Kidney epithelial cell (primary cell): ENCODE data around the gene TCF15. TPM values are rescaled to one million over a fixed set of nuclear protein-coding genes. Genes with fewer than 3 reads are reported as not detected.

ENCODE experiments used
- DNase-seq: peaks from one replicate; pipeline ENCODE4 v3.0.0-alpha.2; 2010; ENCODE audit warnings: low read depth
- H3K27me3 ChIP-seq: 2 replicates; pipeline ENCODE4 v1.6.0; 2011; ENCODE audit warnings: low read length; ENCODE audit not compliant: control insufficient read depth, insufficient read depth
- H3K36me3 ChIP-seq: 2 replicates; pipeline ENCODE4 v1.5.1; 2011; ENCODE audit warnings: low read length; ENCODE audit not compliant: control insufficient read depth, insufficient read depth
- H3K4me3 ChIP-seq: 2 replicates; pipeline ENCODE4 v1.5.1; 2011; ENCODE audit warnings: low read depth, mild to moderate bottlenecking, control low read depth, low read length
- total RNA-seq: library from RNA; depleted of rRNA; stranded (reverse); fragments of >200 nt; gene quantifications from 2 replicates; pipeline ENCODE4 v1.2.3, GENCODE V29; 2015
- TF ChIP-seq, protein P1 (sequence below): IDR thresholded peaks from 2 replicates; pipeline ENCODE4 v1.5.1; 2011; ENCODE audit warnings: mild to moderate bottlenecking, moderate library complexity, low read length, control low read depth, inconsistent platforms; ENCODE audit not compliant: insufficient read depth, poor library complexity, severe bottlenecking

Gene TCF15
- total RNA-seq, 1 donor from 2014 or later: 1.5 TPM

DNA sequence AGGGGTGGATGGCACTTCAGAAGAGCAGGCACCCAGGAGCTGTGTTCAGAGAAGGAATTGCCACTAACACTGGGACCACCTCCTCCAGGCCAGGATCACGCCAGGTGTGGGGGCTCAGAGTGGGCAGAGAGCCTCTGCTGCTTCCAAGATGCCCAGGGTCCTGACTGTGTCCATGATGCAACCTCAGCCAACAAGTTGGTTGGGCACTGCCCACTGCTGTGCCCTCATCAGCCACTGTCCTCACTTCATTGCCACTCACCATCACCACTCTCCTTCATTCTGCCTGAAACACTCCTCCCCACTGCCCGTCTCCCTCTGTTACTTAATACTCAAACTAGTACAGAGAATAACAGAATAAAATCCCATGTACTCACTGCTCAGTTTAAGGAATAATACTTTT lies 16.5 kb upstream of the TCF15 start:
- TF ChIP-seq, protein P1, sequence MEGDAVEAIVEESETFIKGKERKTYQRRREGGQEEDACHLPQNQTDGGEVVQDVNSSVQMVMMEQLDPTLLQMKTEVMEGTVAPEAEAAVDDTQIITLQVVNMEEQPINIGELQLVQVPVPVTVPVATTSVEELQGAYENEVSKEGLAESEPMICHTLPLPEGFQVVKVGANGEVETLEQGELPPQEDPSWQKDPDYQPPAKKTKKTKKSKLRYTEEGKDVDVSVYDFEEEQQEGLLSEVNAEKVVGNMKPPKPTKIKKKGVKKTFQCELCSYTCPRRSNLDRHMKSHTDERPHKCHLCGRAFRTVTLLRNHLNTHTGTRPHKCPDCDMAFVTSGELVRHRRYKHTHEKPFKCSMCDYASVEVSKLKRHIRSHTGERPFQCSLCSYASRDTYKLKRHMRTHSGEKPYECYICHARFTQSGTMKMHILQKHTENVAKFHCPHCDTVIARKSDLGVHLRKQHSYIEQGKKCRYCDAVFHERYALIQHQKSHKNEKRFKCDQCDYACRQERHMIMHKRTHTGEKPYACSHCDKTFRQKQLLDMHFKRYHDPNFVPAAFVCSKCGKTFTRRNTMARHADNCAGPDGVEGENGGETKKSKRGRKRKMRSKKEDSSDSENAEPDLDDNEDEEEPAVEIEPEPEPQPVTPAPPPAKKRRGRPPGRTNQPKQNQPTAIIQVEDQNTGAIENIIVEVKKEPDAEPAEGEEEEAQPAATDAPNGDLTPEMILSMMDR: no peak
- H3K4me3 ChIP-seq: no peak overlapping the region
- no peak for DNase-seq
- H3K36me3 ChIP-seq: no peaks in the 10 kb centered on the region
- H3K27me3 ChIP-seq: peaks cover 3% of the 10 kb centered on the region

DNA sequence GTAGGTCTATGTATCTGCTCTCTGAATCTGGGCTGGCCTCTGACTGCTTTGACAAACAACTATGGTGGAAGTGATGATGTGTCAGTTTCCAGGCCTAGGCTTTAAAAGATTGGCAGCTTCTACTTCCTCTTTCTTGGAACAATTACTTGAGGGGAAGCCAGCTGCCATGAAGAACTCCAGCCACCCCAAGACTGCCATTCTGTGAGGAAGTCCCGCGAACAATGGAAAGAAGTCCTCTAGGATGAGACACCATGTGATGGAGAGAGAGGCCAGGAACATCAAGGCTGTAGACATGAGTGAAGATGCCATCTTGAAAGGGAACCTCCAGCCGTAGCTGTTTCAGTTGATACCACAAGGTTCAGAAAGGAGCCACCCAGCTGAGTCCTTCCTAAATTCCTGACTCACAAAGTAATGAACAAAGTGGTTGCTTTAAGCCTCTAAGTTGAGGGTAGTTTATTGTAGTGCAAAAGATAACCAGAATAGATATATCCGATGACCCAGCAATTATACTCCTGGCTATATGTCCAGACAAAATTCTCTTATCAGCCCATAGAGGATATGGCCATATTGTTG lies 15.3 kb upstream of the TCF15 start:
- TF ChIP-seq, protein P1: no peak
- no peak overlapping the region for H3K4me3 ChIP-seq
- no peaks in the 10 kb centered on the region for H3K36me3 ChIP-seq
- peaks cover 3% of the 10 kb centered on the region for H3K27me3 ChIP-seq
- DNase-seq: no peak

DNA sequence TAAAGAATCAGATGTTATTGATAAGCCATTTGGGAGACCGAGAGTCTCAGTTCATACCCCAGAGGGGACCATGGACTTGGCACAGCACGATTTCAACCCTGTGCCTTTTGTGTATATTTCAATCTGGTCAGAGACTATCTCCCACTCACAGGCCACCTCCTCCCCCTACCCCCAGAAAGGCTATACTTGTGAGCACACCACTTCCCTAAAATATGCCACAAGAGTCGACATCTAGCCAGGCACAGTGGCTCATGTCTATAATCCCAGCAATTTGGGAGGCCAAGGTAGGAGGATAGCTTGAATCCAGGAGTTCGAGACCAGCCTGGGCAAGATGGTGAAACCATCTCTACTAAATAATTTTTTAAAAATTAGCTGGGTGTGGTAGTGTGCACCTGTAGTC lies 13.6 kb upstream of the TCF15 start:
- TF ChIP-seq, protein P1: no peak
- Histone ChIP-seq H3K27me3 (peaks cover 8% of the 10 kb centered on the region), H3K36me3 (no peaks in the 10 kb centered on the region), H3K4me3 (no peak overlapping the region)
- no peak for DNase-seq

- TF ChIP-seq, protein P1: no peak
- Histone ChIP-seq H3K4me3 (no peak overlapping the region), H3K27me3 (peaks cover 8% of the 10 kb centered on the region), H3K36me3 (no peaks in the 10 kb centered on the region)
- no peak for DNase-seq
Measured at GRCh38 chr20:623021-623420, 12.9 kb upstream of the TCF15 start.

- Histone ChIP-seq H3K27me3 (peaks cover 8% of the 10 kb centered on the region), H3K36me3 (no peaks in the 10 kb centered on the region), H3K4me3 (no peak overlapping the region)
- no peak for DNase-seq
- TF ChIP-seq, protein P1: no peak
Measured at GRCh38 chr20:622161-622560, 12.1 kb upstream of the TCF15 start.

DNA sequence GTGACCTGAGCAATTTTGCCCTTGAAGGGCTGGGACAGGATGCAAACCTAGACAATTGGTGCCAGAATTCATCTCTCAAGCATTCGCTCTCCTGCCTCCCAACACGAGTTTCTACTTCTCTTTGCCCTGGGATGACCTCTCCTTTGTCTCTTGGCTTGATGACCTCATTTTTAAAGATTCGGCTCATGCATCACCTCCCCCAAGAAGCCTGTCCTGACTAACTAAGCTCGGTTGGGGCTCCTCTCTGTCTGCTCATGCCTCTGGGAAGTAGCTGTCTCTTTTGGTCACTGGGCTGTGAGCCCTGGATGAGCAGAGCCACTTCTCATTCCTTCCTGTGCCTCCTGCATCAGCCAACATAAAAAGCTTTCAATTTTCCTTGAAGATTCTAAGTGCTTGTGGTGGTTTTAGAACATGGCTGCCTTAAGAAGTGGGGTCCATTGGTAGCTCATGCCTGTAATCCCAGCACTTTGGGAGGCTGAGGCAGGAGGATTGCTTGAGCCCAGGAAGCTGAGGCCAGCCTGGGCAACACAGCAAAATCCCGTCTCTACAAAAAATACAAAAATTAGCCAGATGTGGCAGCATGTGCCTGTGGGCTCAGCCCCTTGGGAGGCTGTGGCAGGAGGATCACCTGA lies 11.1 kb upstream of the TCF15 start:
- no peaks in the 10 kb centered on the region for H3K36me3 ChIP-seq
- DNase-seq: no peak
- peaks cover 8% of the 10 kb centered on the region for H3K27me3 ChIP-seq
- H3K4me3 ChIP-seq: no peak overlapping the region
- TF ChIP-seq, protein P1: no peak
